ENCODE data around the gene HYAL3.

HYAL3 gene

DNA sequence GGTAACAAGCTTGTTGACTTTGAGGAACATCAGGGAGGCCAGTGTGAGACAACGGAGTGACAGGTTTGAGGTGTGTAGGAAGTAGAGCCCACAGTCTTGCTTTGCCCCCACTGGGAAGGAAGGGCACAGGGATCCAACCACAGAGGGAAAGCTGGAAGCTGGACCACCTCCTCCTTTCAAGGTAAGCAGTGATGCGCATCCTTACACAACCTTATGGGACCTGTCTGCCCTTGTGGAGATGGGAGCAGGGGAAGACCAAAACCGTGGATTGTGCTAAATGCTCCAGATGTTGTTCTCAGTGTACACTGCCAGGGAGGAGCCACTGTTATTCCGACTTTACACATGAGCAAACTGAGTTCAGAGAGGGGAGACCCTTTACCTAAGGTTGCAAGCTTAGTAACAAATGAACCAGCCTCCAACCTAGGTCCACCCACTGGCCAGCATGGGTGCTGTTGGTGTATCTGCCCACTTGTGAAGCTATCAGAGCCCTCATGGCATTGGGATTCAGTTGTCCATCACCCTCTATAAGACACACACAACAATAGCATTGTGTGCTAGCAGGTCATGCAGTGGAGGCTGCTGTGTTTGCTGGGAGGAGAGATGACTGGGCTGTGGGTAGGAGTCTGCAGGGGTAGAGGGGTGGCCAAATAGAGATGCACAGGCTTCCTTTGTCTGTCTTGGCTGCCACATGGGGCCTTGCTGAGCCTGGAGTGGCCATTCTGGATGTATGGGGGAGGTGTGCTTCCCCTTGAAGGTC is 20.9 kb downstream of the HYAL3 start:
- no peak overlapping the region for H3K27ac ChIP-seq (ENCODE audit: low read depth, low read length)
- no peaks in the 10 kb centered on the region for H3K79me2 ChIP-seq (ENCODE audit: insufficient read depth, low read length)
- H3K9me3 ChIP-seq (ENCODE audit: insufficient read depth, low read length): no peaks in the 10 kb centered on the region
- no peaks in the 10 kb centered on the region for H3K27me3 ChIP-seq (ENCODE audit: low read length)
- no peak overlapping the region for H3K4me2 ChIP-seq (ENCODE audit: low read depth, low read length, poor library complexity, severe bottlenecking)
- no peak overlapping the region for H3K9ac ChIP-seq (ENCODE audit: low read length)
- H2AFZ ChIP-seq (ENCODE audit: low read depth, low read length, severe bottlenecking): no peak overlapping the region
- H3K36me3 ChIP-seq (ENCODE audit: low read length): no peaks in the 10 kb centered on the region
- H3K9me2 ChIP-seq (replicated peaks; ENCODE audit: insufficient read depth, low read length): no peaks in the 10 kb centered on the region
- no peak for TF ChIP-seq EZH2phosphoT487 (conservative IDR thresholded peaks at IDR 0.05; ENCODE audit: low read length)
- TF ChIP-seq, protein P1, sequence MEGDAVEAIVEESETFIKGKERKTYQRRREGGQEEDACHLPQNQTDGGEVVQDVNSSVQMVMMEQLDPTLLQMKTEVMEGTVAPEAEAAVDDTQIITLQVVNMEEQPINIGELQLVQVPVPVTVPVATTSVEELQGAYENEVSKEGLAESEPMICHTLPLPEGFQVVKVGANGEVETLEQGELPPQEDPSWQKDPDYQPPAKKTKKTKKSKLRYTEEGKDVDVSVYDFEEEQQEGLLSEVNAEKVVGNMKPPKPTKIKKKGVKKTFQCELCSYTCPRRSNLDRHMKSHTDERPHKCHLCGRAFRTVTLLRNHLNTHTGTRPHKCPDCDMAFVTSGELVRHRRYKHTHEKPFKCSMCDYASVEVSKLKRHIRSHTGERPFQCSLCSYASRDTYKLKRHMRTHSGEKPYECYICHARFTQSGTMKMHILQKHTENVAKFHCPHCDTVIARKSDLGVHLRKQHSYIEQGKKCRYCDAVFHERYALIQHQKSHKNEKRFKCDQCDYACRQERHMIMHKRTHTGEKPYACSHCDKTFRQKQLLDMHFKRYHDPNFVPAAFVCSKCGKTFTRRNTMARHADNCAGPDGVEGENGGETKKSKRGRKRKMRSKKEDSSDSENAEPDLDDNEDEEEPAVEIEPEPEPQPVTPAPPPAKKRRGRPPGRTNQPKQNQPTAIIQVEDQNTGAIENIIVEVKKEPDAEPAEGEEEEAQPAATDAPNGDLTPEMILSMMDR (IDR thresholded peaks at IDR 0.05; ENCODE audit: insufficient read depth, low read length, poor library complexity, severe bottlenecking): no peak
- no peaks in the 10 kb centered on the region for H4K20me1 ChIP-seq (ENCODE audit: low read depth, low read length)
- no peak overlapping the region for H3K4me3 ChIP-seq (ENCODE audit: insufficient read depth, low read length, poor library complexity, severe bottlenecking)
- H3F3A ChIP-seq (ENCODE audit: insufficient read depth): no peaks in the 10 kb centered on the region

DNA sequence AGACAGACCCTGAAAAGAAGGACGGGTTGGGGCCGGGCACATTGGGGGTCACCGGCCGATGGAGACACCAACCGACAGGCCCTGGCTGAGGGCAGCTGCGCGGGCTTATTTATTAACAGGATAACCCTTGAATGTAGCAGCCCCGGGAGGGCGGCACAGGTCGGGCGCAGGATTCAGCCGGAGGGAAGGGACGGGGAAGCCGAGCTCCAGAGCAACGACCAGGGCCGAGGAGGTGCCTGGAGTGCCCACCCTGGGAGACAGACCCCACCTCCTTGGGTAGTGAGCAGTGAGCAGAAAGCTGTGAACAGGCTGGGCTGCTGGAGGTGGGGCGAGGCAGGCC is 22.5 kb downstream of the HYAL3 start:
- H3K9me2 ChIP-seq (replicated peaks; ENCODE audit: insufficient read depth, low read length): no peaks in the 10 kb centered on the region
- no peaks in the 10 kb centered on the region for H3F3A ChIP-seq (ENCODE audit: insufficient read depth)
- H4K20me1 ChIP-seq (ENCODE audit: low read depth, low read length): no peaks in the 10 kb centered on the region
- no peaks in the 10 kb centered on the region for H3K9me3 ChIP-seq (ENCODE audit: insufficient read depth, low read length)
- no peak overlapping the region for H3K4me2 ChIP-seq (ENCODE audit: low read depth, low read length, poor library complexity, severe bottlenecking)
- no peak overlapping the region for H3K27ac ChIP-seq (ENCODE audit: low read depth, low read length)
- TF ChIP-seq EZH2phosphoT487 (conservative IDR thresholded peaks at IDR 0.05; ENCODE audit: low read length): no peak
- TF ChIP-seq, protein P1 (IDR thresholded peaks at IDR 0.05; ENCODE audit: insufficient read depth, low read length, poor library complexity, severe bottlenecking): no peak
- no peak overlapping the region for H2AFZ ChIP-seq (ENCODE audit: low read depth, low read length, severe bottlenecking)
- no peak overlapping the region for H3K9ac ChIP-seq (ENCODE audit: low read length)
- no peaks in the 10 kb centered on the region for H3K36me3 ChIP-seq (ENCODE audit: low read length)
- H3K4me3 ChIP-seq (ENCODE audit: insufficient read depth, low read length, poor library complexity, severe bottlenecking): no peak overlapping the region
- no peaks in the 10 kb centered on the region for H3K79me2 ChIP-seq (ENCODE audit: insufficient read depth, low read length)
- no peaks in the 10 kb centered on the region for H3K27me3 ChIP-seq (ENCODE audit: low read length)

DNA sequence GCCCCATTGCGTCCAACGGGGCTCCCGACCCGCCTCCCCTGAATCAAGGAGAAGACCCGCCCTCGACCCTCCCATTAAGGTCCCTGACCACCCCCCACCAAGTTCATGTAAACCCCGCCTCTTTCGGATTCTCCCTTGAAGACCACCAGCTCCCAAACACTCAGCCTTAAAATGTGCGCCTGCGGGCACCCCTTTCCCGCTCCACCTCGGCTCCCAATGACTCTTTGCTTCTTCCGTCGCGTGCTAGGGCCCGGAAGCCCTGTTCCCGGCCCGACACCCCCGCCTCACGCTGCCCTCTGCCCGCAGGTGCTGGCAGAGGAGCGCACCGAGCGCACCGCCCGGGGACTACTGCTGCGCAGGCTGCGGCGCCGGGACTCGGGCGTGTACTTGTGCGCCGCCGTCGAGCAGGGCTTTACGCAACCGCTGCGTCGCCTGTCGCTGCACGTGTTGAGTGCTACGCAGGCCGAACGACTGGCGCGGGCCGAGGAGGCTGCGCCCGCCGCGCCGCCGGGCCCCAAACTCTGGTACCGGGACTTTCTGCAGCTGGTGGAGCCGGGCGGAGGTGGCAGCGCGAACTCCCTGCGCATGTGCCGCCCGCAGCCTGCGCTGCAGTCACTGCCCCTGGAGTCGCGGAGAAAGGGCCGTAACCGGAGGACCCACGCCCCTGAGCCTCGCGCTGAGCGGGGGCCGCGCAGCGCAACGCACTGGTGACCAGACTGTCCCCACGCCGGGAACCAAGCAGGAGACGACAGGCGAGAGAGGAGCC is 23.0 kb downstream of the HYAL3 start:
- no peak overlapping the region for H2AFZ ChIP-seq (ENCODE audit: low read depth, low read length, severe bottlenecking)
- no peaks in the 10 kb centered on the region for H3K9me2 ChIP-seq (replicated peaks; ENCODE audit: insufficient read depth, low read length)
- H3K9me3 ChIP-seq (ENCODE audit: insufficient read depth, low read length): no peaks in the 10 kb centered on the region
- H3K4me2 ChIP-seq (ENCODE audit: low read depth, low read length, poor library complexity, severe bottlenecking): no peak overlapping the region
- no peaks in the 10 kb centered on the region for H3K79me2 ChIP-seq (ENCODE audit: insufficient read depth, low read length)
- H4K20me1 ChIP-seq (ENCODE audit: low read depth, low read length): no peaks in the 10 kb centered on the region
- no peak for TF ChIP-seq EZH2phosphoT487 (conservative IDR thresholded peaks at IDR 0.05; ENCODE audit: low read length)
- TF ChIP-seq, protein P1 (IDR thresholded peaks at IDR 0.05; ENCODE audit: insufficient read depth, low read length, poor library complexity, severe bottlenecking): no peak
- H3K27me3 ChIP-seq (ENCODE audit: low read length): no peaks in the 10 kb centered on the region
- H3K27ac ChIP-seq (ENCODE audit: low read depth, low read length): no peak overlapping the region
- H3K36me3 ChIP-seq (ENCODE audit: low read length): no peaks in the 10 kb centered on the region
- H3F3A ChIP-seq (ENCODE audit: insufficient read depth): no peaks in the 10 kb centered on the region
- no peak overlapping the region for H3K9ac ChIP-seq (ENCODE audit: low read length)
- H3K4me3 ChIP-seq (ENCODE audit: insufficient read depth, low read length, poor library complexity, severe bottlenecking): no peak overlapping the region
